Stimulated activated CD4-positive, alpha-beta T cell treated with anti-CD3 and anti-CD28 coated beads, TNF-alpha, amount 100 ng/mL, for 4 hours (primary cell): ENCODE results near the gene IGF2BP2.
A peak's percentile ranks its signal among the peaks of the same experiment; 100 is the strongest.
"Not testable (repeated sequence)": the region's sequence is repeated elsewhere in the genome, so short reads cannot be mapped to it uniquely, and the experiment has no call there.

Experiments
- DNase-seq, 3 experiments: peaks; one replicate each; pipeline ENCODE4 v3.0.0-alpha.2; 2020; ENCODE audit warnings: low read depth in 3 of 3

IGF2BP2 gene

GRCh38 chr3:185825006-185825638, at the start of gene IGF2BP2:
IGF2BP2 (minus strand) TSS chr3:185825042; CDS start chr3:185824960, 82 bp downstream.
- peak in 2 of 3 experiments; percentile 17 to 27 for DNase-seq

- no peak for DNase-seq
Observed at GRCh38 chr3:185874119-185874518, 49.3 kb upstream of the IGF2BP2 start.

GRCh38 chr3:185867650-185868049, 42.8 kb upstream of the IGF2BP2 start:
- no peak for DNase-seq

- DNase-seq, result no peak
Observed at GRCh38 chr3:185866995-185867394, 42.2 kb upstream of the IGF2BP2 start.

- no peak for DNase-seq
Observed at GRCh38 chr3:185866555-185866954, 41.7 kb upstream of the IGF2BP2 start.

GRCh38 chr3:185865247-185865646, 40.4 kb upstream of the IGF2BP2 start:
- DNase-seq, result no peak

- DNase-seq, result no peak
Observed at GRCh38 chr3:185864767-185865166, 39.9 kb upstream of the IGF2BP2 start.

GRCh38 chr3:185862920-185863319, 38.1 kb upstream of the IGF2BP2 start:
- no peak for DNase-seq

GRCh38 chr3:185859294-185859972, 34.6 kb upstream of the IGF2BP2 start:
- DNase-seq, result no peak

GRCh38 chr3:185858502-185859225, 33.8 kb upstream of the IGF2BP2 start:
- DNase-seq, result no peak

GRCh38 chr3:185857208-185857607, 32.4 kb upstream of the IGF2BP2 start:
- DNase-seq, result no peak

- no peak for DNase-seq
Observed at GRCh38 chr3:185856652-185857051, 31.8 kb upstream of the IGF2BP2 start.

GRCh38 chr3:185853771-185854170, 28.9 kb upstream of the IGF2BP2 start:
- not testable (repeated sequence) for DNase-seq

GRCh38 chr3:185852635-185853034, 27.8 kb upstream of the IGF2BP2 start:
- DNase-seq, result no peak

GRCh38 chr3:185851959-185852358, 27.1 kb upstream of the IGF2BP2 start:
- DNase-seq, result no peak

GRCh38 chr3:185851046-185851445, 26.2 kb upstream of the IGF2BP2 start:
- DNase-seq, result no peak

GRCh38 chr3:185847506-185847905, 22.7 kb upstream of the IGF2BP2 start:
- no peak for DNase-seq

GRCh38 chr3:185846037-185846436, 21.2 kb upstream of the IGF2BP2 start:
- no peak for DNase-seq

GRCh38 chr3:185844051-185844450, 19.2 kb upstream of the IGF2BP2 start:
- DNase-seq, result no peak

GRCh38 chr3:185843635-185844034, 18.8 kb upstream of the IGF2BP2 start:
- no peak for DNase-seq

- no peak for DNase-seq
Observed at GRCh38 chr3:185843126-185843525, 18.3 kb upstream of the IGF2BP2 start.

GRCh38 chr3:185842241-185842640, 17.4 kb upstream of the IGF2BP2 start:
- no peak for DNase-seq
